Panc1 (cell line): Measurements from ENCODE around the gene CHN1. TPM values are rescaled to one million over a fixed set of nuclear protein-coding genes. Genes with fewer than 3 reads are reported as not detected.

Experiments
- ATAC-seq: fragments of 200-7000 bp; cut with Tn5 transposase; 2 replicates; pipeline ENCODE4 v1.9.1; 2020; ENCODE audit warnings: mild to moderate bottlenecking, moderate library complexity
- BruUV-seq: library from RNA; stranded (reverse); fragments of 400-500 nt; replicated peaks from 2 replicates; lab custom pipeline; 2021; lab: Mats Ljungman, UMichigan
- CTCF ChIA-PET: fragments of 300-600 bp; sonication (Branson Sonifier 250); formaldehyde crosslinking; loops from one replicate; lab custom pipeline; 2022; ENCODE audit warnings: antibody characterized with exemption; lab: Charles Lee
- POLR2A ChIA-PET: fragments of 300-600 bp; sonication (Branson Sonifier 250); formaldehyde crosslinking; loops from one replicate; lab custom pipeline; 2022; ENCODE audit warnings: antibody characterized with exemption; lab: Charles Lee
- DNase-seq: peaks from one replicate; pipeline ENCODE4 v3.0.0-alpha.2; 2010; ENCODE audit warnings: low read depth, low spot score
- H3K27ac ChIP-seq: 2 replicates; pipeline ENCODE4 v1.5.1; 2011; ENCODE audit warnings: mild to moderate bottlenecking, low read length, inconsistent platforms
- H3K27me3 ChIP-seq: fragments of 200-500 bp; sonication (Bioruptor generic); 2 replicates; pipeline ENCODE4 v1.6.0; 2014; ENCODE audit warnings: low read length, inconsistent platforms; ENCODE audit not compliant: control insufficient read depth, insufficient read depth
- H3K36me3 ChIP-seq: fragments of 200-500 bp; sonication (Bioruptor generic); 2 replicates; pipeline ENCODE4 v1.5.1; 2014; ENCODE audit warnings: inconsistent platforms, mild to moderate bottlenecking, low read length, moderate library complexity; ENCODE audit not compliant: control insufficient read depth, insufficient read depth
- H3K4me1 ChIP-seq: 2 replicates; pipeline ENCODE4 v1.5.1; 2011; ENCODE audit warnings: inconsistent platforms, mild to moderate bottlenecking, low read length, moderate library complexity; ENCODE audit not compliant: control insufficient read depth, insufficient read depth
- H3K4me3 ChIP-seq, 2 experiments: 2 replicates each; pipeline ENCODE4 v1.5.1; 2011 to 2012; ENCODE audit warnings: low read depth in 2 of 2, low read length in 2 of 2, mild to moderate bottlenecking in 2 of 2, inconsistent platforms in 1 of 2, moderate library complexity in 1 of 2
- H3K9me3 ChIP-seq: fragments of 200-500 bp; sonication (Bioruptor generic); 2 replicates; pipeline ENCODE4 v1.5.1; 2014; ENCODE audit warnings: low read depth, mild to moderate bottlenecking, inconsistent platforms, low read length, moderate library complexity; ENCODE audit not compliant: control insufficient read depth, insufficient read depth
- CTCF ChIP-seq: fragments of 450-650 bp; IDR thresholded peaks from 2 replicates; pipeline ENCODE4 v1.5.1; 2017; ENCODE audit warnings: mild to moderate bottlenecking
- POLR2AphosphoS5 ChIP-seq: IDR thresholded peaks from 2 replicates; pipeline ENCODE4 v1.6.1; 2012; ENCODE audit warnings: mild to moderate bottlenecking, low read depth, low read length, moderate library complexity
- REST ChIP-seq, 2 experiments: IDR thresholded peaks; 2 replicates each; pipeline ENCODE4 v1.6.1; 2011 to 2012; ENCODE audit warnings: low read depth in 2 of 2, control low read depth in 1 of 2, low read length in 1 of 2, mild to moderate bottlenecking in 1 of 2, moderate library complexity in 1 of 2; ENCODE audit not compliant: insufficient read depth in 1 of 2
- SIN3A ChIP-seq: IDR thresholded peaks from 2 replicates; pipeline ENCODE4 v1.6.1; 2012; ENCODE audit warnings: low read depth, mild to moderate bottlenecking, low read length, moderate library complexity, borderline replicate concordance; ENCODE audit not compliant: insufficient read depth
- TCF7L2 ChIP-seq: IDR thresholded peaks from 2 replicates; pipeline ENCODE4 v1.6.1; 2011; ENCODE audit warnings: mild to moderate bottlenecking, low read depth, low read length, inconsistent platforms
- in situ Hi-C: cut with HindIII; loops from 2 replicates; pipeline ENCODE4 v1.10.0; 2016; ENCODE audit warnings: low sequenced_read_pairs, low pct_unique_long_range_greater_than_20kb
- intact Hi-C: fragments of 100-400 bp; cut with micrococcal nuclease; formaldehyde crosslinking; loops from one replicate; pipeline ENCODE4 v1.10.0; 2022; ENCODE audit not compliant: unreplicated experiment
- total RNA-seq: library from RNA; stranded (reverse); gene quantifications from one replicate; pipeline ENCODE4 v1.2.1, GENCODE V29; 2021; ENCODE audit not compliant: unreplicated experiment

Gene CHN1
- total RNA-seq, 1 experiment from 2014 or later = 20.8 TPM

GRCh38 chr2:174873471-174873870, 131.7 kb downstream of the CHN1 start:
- no TSS peak for BruUV-seq
- Histone ChIP-seq H3K9me3 (no peaks in the 10 kb centered on the region), H3K36me3 (no peaks in the 10 kb centered on the region), H3K4me3 (no peak overlapping the region), H3K4me1 (no peaks in the 10 kb centered on the region), H3K27me3 (no peaks in the 10 kb centered on the region), H3K27ac (no peak overlapping the region)
- ChIA-PET CTCF (no interaction called here), POLR2A (interaction anchor here (0.6 kb wide), 1 partner anchor 21 kb away, joined by 4 read pairs; no protein-coding TSS in a partner anchor)
- intact Hi-C loops = no loop called here
- ATAC-seq (no peak), DNase-seq (no peak)
- in situ Hi-C loops = no loop called here
- TF ChIP-seq POLR2AphosphoS5 (no peak), TCF7L2 (no peak), REST (IDR thresholded peaks at IDR 0.05; ENCODE audit: insufficient read depth in 1 of 2, low read depth in 2 of 2, low read length in 1 of 2) (no peak), CTCF (no peak), SIN3A (no peak)

- DNase-seq (no peak), ATAC-seq (no peak)
- CTCF ChIA-PET = no interaction called here
- intact Hi-C loops (no loop called here), in situ Hi-C loops (no loop called here)
- Histone ChIP-seq H3K27ac (no peak overlapping the region), H3K9me3 (no peaks in the 10 kb centered on the region), H3K36me3 (no peaks in the 10 kb centered on the region), H3K27me3 (no peaks in the 10 kb centered on the region), H3K4me3 (no peak overlapping the region), H3K4me1 (no peaks in the 10 kb centered on the region)
- BruUV-seq = no TSS peak
- POLR2A ChIA-PET = interaction anchor here (0.6 kb wide), 1 partner anchor 110 kb away, joined by 3 read pairs; no protein-coding TSS in a partner anchor
- no peak for TF ChIP-seq POLR2AphosphoS5
- TF ChIP-seq SIN3A = no peak
- no peak for TF ChIP-seq CTCF
- TF ChIP-seq TCF7L2 = no peak
- no peak for TF ChIP-seq REST (IDR thresholded peaks at IDR 0.05; ENCODE audit: insufficient read depth in 1 of 2, low read depth in 2 of 2, low read length in 1 of 2)
Observed at GRCh38 chr2:174870787-174871186, 134.4 kb downstream of the CHN1 start.
